GM19240 (cell line): ENCODE measurements around the gene TCEA3.

Experiments used
- DNase-seq: peaks from one replicate; pipeline ENCODE4 v3.0.0; 2011; ENCODE audit warnings: low spot score; ENCODE audit not compliant: insufficient read length

TCEA3 gene

DNA sequence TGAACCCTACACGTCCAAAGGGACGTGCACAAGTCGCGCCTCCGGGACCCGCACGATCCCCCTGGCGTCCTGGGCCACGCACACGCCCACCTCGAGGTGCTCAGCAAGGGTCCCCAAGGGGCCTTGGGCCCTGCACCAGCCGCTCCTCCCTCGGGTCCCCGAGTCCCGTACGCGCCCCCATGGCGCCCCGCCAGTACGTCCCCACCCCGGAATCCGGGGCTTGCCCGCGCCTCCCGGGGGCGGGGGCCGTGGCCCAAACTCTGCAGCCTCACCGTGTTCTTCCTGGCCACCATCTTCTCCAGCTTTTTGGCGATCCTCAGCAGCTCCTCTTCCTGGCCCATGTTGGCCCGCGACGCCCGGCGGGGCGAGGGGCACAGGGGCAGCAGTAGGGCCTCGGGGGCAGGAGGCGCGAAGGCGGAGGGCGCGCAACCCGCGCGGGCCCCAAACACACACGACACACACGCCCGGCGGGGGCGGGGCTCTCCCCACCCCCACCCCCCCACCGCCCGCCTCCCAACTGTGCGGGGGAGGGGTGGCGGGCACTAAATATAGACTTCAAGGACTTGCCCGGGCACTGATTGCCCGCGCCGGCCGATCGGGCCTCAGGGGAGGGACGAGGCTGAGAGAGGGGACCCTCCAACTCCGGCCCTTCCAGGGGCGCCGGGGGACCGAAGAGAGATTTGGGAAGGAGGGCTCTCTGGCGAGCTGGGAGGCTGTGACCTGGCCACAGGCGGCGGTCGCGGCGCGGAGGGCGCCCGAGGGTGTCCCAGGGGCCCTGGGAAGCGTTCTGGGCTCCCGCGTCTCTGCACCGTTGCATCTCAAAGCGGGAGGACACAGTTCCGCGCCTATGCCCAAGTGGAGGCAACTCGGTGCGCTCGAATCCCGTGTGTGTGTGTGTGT, at the start of gene TCEA3:
Gene TCEA3, minus strand, starts transcription at position 456 of the 900 bp plus-strand sequence. Its CDS starts 115 bp downstream, at position 341.
- no peak for DNase-seq

DNA sequence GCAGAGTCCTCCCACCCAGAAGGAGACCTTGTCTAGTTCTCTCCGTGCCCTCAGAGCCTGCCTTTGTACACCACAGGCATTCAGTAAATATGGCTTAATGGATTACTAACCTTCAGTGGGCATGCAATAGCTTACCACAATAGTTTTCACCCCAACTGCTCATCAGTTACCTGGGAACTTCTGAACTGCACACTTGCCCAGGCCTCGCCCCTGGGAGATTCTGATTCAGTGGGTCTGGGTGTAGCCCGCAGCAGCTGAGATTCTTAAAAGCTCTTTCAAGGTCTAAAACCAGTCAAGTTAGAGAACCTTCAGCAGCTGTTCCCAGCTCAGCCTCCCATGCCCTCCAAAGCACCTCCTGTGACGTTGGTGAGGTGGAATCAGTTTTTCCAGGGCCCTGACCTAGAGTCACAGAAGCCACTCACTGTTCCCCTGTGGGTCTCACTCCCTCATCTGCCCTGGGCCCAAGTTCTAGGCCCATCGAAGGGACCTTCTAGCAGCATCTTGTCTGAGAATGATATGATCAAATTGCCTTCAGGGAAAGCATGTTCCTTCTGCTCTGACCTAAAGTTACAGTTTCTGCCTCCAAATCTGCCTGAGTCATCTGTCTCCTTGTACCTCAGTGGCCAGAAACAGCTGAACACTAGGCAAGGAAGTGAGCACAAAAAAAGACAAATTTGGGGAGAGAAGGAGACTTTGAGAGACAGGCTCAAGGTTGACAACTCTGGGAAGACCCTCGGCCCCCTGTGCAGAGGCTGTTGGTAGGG, 48.7 kb upstream of the TCEA3 start:
- no peak for DNase-seq

GRCh38 chr1:23472351-23473036, 47.9 kb upstream of the TCEA3 start:
- DNase-seq = no peak

DNA sequence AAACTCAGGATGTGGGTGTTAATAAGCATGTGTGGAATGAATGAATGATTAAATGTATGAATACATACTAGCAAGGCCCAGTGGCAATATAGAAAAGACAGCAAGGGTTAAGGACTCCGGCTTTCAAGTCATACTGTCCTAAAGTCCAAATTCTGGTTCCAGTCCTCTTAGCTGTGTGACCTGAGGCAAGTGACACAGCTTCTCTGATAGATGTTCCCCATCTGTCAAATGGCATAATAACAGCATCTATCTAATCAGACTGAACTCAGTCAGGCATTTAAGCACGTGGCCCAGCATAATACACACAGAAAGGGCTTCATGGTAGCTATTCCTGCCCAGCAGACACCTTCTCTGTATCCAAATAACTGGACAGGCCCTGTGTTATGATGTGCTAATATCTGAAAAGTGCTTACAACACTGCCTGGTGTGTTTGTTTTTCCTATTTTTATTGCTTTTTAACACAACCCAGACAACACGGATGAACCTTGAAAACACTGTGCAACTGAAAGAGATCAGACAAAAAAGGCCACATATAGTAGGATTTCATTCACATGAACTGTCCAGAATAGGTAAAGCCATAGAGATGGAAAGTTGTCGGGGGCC, 47.0 kb upstream of the TCEA3 start:
- DNase-seq = no peak

- DNase-seq = no peak
Observed at GRCh38 chr1:23470282-23471070, 45.9 kb upstream of the TCEA3 start.

- no peak for DNase-seq
Observed at GRCh38 chr1:23469372-23469982, 44.9 kb upstream of the TCEA3 start.

DNA sequence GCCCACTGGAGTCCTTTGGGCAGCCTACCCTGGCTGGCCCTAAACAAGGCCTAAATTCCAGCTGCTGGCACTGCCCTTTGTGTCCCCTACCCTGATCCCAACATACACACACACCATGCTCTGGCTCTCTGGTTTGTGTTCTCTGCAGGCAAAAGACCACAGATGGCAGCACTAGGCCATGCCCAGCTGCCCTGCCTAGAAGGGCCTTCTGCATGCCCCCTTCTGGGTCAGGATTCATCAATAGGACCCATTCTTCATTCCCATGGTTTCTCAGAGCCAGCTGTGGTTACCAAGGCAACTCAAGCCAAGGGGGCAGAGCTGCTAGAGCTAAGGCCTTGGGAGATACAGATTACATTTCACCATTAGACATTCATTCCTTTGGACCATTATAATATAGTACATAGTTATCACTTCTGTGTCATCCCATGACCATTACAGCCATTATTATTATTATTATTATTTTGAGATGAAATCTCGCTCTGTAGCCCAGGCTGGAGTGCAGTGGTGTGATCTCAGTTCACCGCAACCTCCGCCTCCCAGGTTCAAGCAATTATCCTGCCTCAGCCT, 42.0 kb upstream of the TCEA3 start:
- no peak for DNase-seq

GRCh38 chr1:23463286-23463685, 38.7 kb upstream of the TCEA3 start:
- no peak for DNase-seq

- no peak for DNase-seq
Observed at GRCh38 chr1:23462766-23463165, 38.2 kb upstream of the TCEA3 start.

DNA sequence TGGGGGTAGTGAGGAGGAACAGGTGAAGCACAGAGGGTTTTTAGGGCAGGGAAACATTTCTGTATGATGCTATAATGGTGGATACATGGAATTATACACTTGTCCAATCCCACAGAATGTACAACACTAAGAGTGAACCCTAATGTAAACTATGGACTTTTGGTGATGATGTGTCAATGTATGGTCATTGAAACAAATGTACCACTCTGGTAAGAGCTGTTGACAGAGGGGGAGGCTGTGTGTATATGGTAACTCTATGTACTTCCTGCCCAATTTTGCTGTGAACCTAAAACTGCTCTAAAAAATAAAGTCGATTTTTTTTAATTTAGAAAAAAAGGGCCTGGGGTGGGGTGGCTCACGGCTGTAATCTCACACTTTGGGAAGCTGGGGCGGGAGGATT, 36.5 kb upstream of the TCEA3 start:
- DNase-seq = no peak

DNA sequence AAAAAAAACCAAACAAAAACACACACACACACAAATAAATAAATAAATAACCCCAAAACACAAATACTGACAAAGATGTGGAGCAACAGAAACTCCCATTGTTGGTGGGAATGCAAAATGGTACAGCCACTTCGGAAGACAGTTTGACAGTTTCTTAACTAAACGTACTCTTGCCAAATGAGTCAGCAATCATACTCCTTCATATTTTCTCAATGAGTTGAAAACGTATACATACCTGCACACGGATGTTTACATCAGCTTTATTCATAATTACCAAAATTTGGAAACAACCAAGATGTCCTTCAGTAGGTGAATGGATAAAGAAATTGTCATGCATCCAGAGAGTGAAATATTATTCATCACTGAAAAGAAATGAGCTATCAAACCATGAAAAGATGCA, 36.0 kb upstream of the TCEA3 start:
- no peak for DNase-seq

- no peak for DNase-seq
Observed at GRCh38 chr1:23459338-23459757, 34.8 kb upstream of the TCEA3 start.

GRCh38 chr1:23456226-23456625, 31.7 kb upstream of the TCEA3 start:
- DNase-seq = no peak

GRCh38 chr1:23453455-23454000, 29.0 kb upstream of the TCEA3 start:
- DNase-seq = no peak

DNA sequence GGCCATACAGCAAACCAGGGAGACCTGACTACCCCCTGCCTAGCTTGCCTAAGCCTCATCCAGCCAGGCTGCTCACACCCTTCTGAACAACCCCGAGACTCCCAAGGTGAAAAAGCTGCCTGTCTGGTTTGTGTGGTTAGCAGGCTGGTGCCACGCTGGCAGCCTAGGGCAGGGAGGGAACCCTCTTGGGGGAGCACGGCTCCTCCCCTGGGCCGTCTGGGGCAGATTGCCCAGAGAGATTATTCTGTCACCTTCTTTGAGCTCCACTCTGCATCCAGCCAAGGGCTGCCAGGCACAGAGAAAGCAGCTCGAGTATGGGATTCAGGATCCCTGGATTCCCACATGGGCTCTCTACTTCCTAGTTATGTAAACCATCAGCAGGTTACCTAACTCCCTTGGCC, 27.5 kb upstream of the TCEA3 start:
- DNase-seq = no peak

GRCh38 chr1:23451441-23451840, 26.9 kb upstream of the TCEA3 start:
- DNase-seq = no peak

GRCh38 chr1:23450894-23451293, 26.3 kb upstream of the TCEA3 start:
- no peak for DNase-seq

GRCh38 chr1:23449958-23450357, 25.4 kb upstream of the TCEA3 start:
- DNase-seq = no peak

GRCh38 chr1:23449306-23449705, 24.8 kb upstream of the TCEA3 start:
- no peak for DNase-seq

- DNase-seq = no peak
Observed at GRCh38 chr1:23448846-23449245, 24.3 kb upstream of the TCEA3 start.
